WTC11 (cell line): ENCODE results near the gene SLC4A11. TPM values are rescaled to one million over a fixed set of nuclear protein-coding genes. Genes with fewer than 3 reads are reported as not detected.

Source experiments
- ATAC-seq: fragments of 200-7000 bp; cut with Tn5 transposase; 2 replicates; pipeline ENCODE4 v1.10.0; 2021; ENCODE audit warnings: mild to moderate bottlenecking, moderate library complexity
- CTCF ChIA-PET: fragments of 300-600 bp; sonication (Branson Sonifier 250); formaldehyde crosslinking; loops from one replicate; lab custom pipeline; 2021; ENCODE audit warnings: antibody characterized with exemption; lab: Charles Lee
- POLR2A ChIA-PET: fragments of 350-600 bp; sonication (Branson Sonifier 250); formaldehyde crosslinking; loops from one replicate; lab custom pipeline; 2021; ENCODE audit warnings: antibody characterized with exemption; lab: Charles Lee
- DNase-seq: peaks from one replicate; pipeline ENCODE4 v3.0.0; 2021; ENCODE audit warnings: low spot score
- H3K27ac Mint-ChIP-seq: 2 replicates; pipeline ENCODE4 v1.8.0; 2021; ENCODE audit warnings: mixed read lengths
- H3K27me3 Mint-ChIP-seq: 2 replicates; pipeline ENCODE4 v1.8.0; 2021; ENCODE audit warnings: low read depth, mild to moderate bottlenecking, moderate library complexity, mixed read lengths
- H3K36me3 Mint-ChIP-seq: 2 replicates; pipeline ENCODE4 v1.8.0; 2021; ENCODE audit warnings: mixed read lengths
- H3K4me1 Mint-ChIP-seq: 2 replicates; pipeline ENCODE4 v1.8.0; 2022; ENCODE audit warnings: mixed read lengths
- H3K4me3 Mint-ChIP-seq: 2 replicates; pipeline ENCODE4 v1.8.0; 2021; ENCODE audit warnings: mild to moderate bottlenecking, moderate library complexity, mixed read lengths
- H3K9me3 Mint-ChIP-seq: 2 replicates; pipeline ENCODE4 v1.8.0; 2021; ENCODE audit warnings: mixed read lengths
- CREB1 ChIP-seq: sonication (generic); formaldehyde crosslinking; IDR thresholded peaks from 2 replicates; pipeline ENCODE4 v1.8.0; 2023; ENCODE audit warnings: mild to moderate bottlenecking, missing genetic modification reagents
- ETV6 ChIP-seq: sonication (generic); formaldehyde crosslinking; IDR thresholded peaks from 2 replicates; pipeline ENCODE4 v1.8.1; 2022; ENCODE audit warnings: mild to moderate bottlenecking, missing genetic modification reagents
- FOXK1 ChIP-seq: sonication (generic); formaldehyde crosslinking; IDR thresholded peaks from 2 replicates; pipeline ENCODE4 v1.8.0; 2022; ENCODE audit warnings: mild to moderate bottlenecking, moderate library complexity, missing genetic modification reagents
- NR1H2 ChIP-seq: sonication (generic); formaldehyde crosslinking; IDR thresholded peaks from 2 replicates; pipeline ENCODE4 v1.9.0; 2021; ENCODE audit warnings: mild to moderate bottlenecking, moderate library complexity, missing genetic modification reagents
- NR2C2 ChIP-seq: sonication (generic); formaldehyde crosslinking; IDR thresholded peaks from 2 replicates; pipeline ENCODE4 v1.8.0; 2022; ENCODE audit warnings: mild to moderate bottlenecking, missing genetic modification reagents
- NR3C1 ChIP-seq: sonication (generic); formaldehyde crosslinking; conservative IDR thresholded peaks from 2 replicates; pipeline ENCODE4 v1.8.1; 2023; ENCODE audit warnings: low read depth, mild to moderate bottlenecking, missing genetic modification reagents
- SP1 ChIP-seq: sonication (generic); formaldehyde crosslinking; conservative IDR thresholded peaks from 2 replicates; pipeline ENCODE4 v1.8.1; 2022; ENCODE audit warnings: missing genetic modification reagents
- TP53 ChIP-seq: sonication (generic); formaldehyde crosslinking; IDR thresholded peaks from 2 replicates; pipeline ENCODE4 v1.8.1; 2023; ENCODE audit warnings: mild to moderate bottlenecking, missing genetic modification reagents
- ZNF219 ChIP-seq: sonication (generic); formaldehyde crosslinking; IDR thresholded peaks from 2 replicates; pipeline ENCODE4 v1.8.0; 2023; ENCODE audit warnings: missing genetic modification reagents, mild to moderate bottlenecking, borderline replicate concordance
- ZNF396 ChIP-seq: fragments of 250-450 bp; sonication (Bioruptor Pico); IDR thresholded peaks from 2 replicates; pipeline ENCODE4 v1.8.0; 2021; ENCODE audit warnings: mild to moderate bottlenecking, moderate library complexity, borderline replicate concordance
- total RNA-seq: library from RNA; stranded (reverse); gene quantifications from 3 replicates; pipeline ENCODE4 v1.2.3, GENCODE V29; 2021
- TF ChIP-seq, protein P1 (sequence below): sonication (generic); formaldehyde crosslinking; IDR thresholded peaks from 2 replicates; pipeline ENCODE4 v1.8.1; 2023; ENCODE audit warnings: mild to moderate bottlenecking, moderate library complexity, missing genetic modification reagents
- TF ChIP-seq, protein P2 (sequence below): fragments of 250-450 bp; sonication (Bioruptor Pico); IDR thresholded peaks from 2 replicates; pipeline ENCODE4 v1.8.0; 2021; ENCODE audit warnings: mild to moderate bottlenecking
- TF ChIP-seq, protein P3 (sequence below): sonication (generic); formaldehyde crosslinking; IDR thresholded peaks from 2 replicates; pipeline ENCODE4 v1.8.0; 2022; ENCODE audit warnings: mild to moderate bottlenecking, missing genetic modification reagents
- TF ChIP-seq, protein P4 (sequence below): sonication (generic); formaldehyde crosslinking; IDR thresholded peaks from 2 replicates; pipeline ENCODE4 v1.8.0; 2023; ENCODE audit warnings: mild to moderate bottlenecking, missing genetic modification reagents
- TF ChIP-seq, protein P5 (sequence below): fragments of 250-450 bp; sonication (Bioruptor Pico); IDR thresholded peaks from 2 replicates; pipeline ENCODE4 v1.9.0; 2021; ENCODE audit warnings: mild to moderate bottlenecking, borderline replicate concordance

The SLC4A11 gene
- total RNA-seq, 1 experiment from 2014 or later, result 39.5 TPM

DNA sequence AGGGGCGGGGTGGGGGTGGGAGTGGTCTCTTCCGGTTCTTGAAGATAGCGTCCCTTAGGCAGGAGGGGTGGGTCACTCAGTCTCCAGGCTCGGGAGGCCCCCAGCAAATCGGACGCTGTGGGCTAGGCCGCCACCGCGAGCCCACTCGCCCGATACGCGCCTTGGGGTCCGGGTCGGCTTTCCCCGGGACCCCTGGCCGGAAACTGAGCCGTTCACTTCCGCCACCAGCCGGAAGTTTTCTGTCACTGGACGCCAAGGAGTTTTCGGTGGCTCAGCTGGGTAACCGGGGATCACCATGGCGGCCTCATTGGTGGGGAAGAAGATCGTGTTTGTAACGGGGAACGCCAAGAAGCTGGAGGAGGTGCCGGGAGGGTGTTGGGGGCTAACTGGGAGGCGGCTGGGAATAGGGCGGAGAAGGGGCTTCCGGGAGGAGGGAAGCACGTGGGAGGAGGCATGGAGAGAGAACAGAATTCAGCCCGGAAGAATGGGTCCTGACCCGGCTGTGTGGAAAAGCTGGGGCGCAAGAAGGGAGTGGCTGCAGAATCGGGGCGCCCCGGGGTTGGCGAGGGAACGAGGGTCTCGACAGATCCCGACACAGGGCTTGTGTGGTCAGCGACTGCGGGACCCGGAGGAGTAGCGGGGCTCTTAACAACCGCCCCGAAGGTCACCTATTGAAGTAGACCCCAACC, 29.6 kb downstream of the SLC4A11 start, which contains the start of gene ITPA (continued):
- TF ChIP-seq, protein P1, sequence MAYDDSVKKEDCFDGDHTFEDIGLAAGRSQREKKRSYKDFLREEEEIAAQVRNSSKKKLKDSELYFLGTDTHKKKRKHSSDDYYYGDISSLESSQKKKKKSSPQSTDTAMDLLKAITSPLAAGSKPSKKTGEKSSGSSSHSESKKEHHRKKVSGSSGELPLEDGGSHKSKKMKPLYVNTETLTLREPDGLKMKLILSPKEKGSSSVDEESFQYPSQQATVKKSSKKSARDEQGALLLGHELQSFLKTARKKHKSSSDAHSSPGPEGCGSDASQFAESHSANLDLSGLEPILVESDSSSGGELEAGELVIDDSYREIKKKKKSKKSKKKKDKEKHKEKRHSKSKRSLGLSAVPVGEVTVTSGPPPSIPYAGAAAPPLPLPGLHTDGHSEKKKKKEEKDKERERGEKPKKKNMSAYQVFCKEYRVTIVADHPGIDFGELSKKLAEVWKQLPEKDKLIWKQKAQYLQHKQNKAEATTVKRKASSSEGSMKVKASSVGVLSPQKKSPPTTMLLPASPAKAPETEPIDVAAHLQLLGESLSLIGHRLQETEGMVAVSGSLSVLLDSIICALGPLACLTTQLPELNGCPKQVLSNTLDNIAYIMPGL (CRISPR knock-in tag), result 0 out of 2 replicates have a peak, but pooled peaks have one; percentile 33
- TF ChIP-seq NR1H2 (CRISPR knock-in tag) (no peak), NR2C2 (CRISPR knock-in tag) (0 out of 2 replicates have a peak, but pooled peaks have one; percentile 16), TP53 (CRISPR knock-in tag) (0 out of 2 replicates have a peak, but pooled peaks have one; percentile 29), FOXK1 (CRISPR knock-in tag) (peak; percentile 74), CREB1 (CRISPR knock-in tag) (no peak), ETV6 (CRISPR knock-in tag) (0 out of 2 replicates have a peak, but pooled peaks have one; percentile 69)
- TF ChIP-seq, protein P2, sequence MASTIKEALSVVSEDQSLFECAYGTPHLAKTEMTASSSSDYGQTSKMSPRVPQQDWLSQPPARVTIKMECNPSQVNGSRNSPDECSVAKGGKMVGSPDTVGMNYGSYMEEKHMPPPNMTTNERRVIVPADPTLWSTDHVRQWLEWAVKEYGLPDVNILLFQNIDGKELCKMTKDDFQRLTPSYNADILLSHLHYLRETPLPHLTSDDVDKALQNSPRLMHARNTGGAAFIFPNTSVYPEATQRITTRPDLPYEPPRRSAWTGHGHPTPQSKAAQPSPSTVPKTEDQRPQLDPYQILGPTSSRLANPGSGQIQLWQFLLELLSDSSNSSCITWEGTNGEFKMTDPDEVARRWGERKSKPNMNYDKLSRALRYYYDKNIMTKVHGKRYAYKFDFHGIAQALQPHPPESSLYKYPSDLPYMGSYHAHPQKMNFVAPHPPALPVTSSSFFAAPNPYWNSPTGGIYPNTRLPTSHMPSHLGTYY, result no peak
- TF ChIP-seq, protein P3, sequence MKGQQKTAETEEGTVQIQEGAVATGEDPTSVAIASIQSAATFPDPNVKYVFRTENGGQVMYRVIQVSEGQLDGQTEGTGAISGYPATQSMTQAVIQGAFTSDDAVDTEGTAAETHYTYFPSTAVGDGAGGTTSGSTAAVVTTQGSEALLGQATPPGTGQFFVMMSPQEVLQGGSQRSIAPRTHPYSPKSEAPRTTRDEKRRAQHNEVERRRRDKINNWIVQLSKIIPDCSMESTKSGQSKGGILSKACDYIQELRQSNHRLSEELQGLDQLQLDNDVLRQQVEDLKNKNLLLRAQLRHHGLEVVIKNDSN, result peak; percentile 50
- TF ChIP-seq, protein P4, sequence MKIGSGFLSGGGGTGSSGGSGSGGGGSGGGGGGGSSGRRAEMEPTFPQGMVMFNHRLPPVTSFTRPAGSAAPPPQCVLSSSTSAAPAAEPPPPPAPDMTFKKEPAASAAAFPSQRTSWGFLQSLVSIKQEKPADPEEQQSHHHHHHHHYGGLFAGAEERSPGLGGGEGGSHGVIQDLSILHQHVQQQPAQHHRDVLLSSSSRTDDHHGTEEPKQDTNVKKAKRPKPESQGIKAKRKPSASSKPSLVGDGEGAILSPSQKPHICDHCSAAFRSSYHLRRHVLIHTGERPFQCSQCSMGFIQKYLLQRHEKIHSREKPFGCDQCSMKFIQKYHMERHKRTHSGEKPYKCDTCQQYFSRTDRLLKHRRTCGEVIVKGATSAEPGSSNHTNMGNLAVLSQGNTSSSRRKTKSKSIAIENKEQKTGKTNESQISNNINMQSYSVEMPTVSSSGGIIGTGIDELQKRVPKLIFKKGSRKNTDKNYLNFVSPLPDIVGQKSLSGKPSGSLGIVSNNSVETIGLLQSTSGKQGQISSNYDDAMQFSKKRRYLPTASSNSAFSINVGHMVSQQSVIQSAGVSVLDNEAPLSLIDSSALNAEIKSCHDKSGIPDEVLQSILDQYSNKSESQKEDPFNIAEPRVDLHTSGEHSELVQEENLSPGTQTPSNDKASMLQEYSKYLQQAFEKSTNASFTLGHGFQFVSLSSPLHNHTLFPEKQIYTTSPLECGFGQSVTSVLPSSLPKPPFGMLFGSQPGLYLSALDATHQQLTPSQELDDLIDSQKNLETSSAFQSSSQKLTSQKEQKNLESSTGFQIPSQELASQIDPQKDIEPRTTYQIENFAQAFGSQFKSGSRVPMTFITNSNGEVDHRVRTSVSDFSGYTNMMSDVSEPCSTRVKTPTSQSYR (CRISPR knock-in tag), result 0 out of 2 replicates have a peak, but pooled peaks have one; percentile 24

DNA sequence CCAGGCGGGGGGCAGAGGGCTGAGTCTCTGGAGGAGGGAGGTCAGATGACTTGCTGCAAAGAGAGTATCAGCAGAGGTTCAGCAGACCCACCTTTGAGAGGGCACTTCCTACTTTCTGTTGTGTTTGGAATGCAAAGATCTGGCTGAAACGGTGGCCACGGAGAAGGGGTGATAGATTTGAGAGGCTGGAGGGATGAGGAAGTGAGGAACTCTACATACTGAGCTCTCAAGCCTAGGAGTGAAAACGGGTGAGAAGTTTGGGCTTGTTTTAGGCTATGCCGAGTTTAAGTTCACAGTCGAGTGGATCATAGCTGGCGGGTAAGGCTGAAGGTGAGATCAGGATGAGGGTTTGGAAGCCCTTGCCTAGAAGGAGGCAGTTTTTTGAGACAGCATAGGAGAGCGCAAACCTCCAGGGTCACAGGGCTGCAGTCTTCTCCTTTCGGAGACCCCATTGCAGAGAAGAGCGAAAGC, 30.2 kb downstream of the SLC4A11 start:
- POLR2A ChIA-PET, result interaction anchor here (0.6 to 1.6 kb wide), 2 partner anchors 30 to 1518 kb away, joined by 3 to 5 read pairs; partner anchors contain the start of gene SLC4A11
- DNase-seq (no peak), ATAC-seq (no peak; the same call in 1 of the 2 replicates)

More for the DNA sequence above, 30.2 kb downstream of the SLC4A11 start:
- CTCF ChIA-PET, result interaction anchor here (0.6 to 3.1 kb wide), 5 partner anchors 10 to 155 kb away, joined by 3 to 16 read pairs (median 5); no protein-coding TSS in a partner anchor
- H3K27ac Mint-ChIP-seq, result peak overlapping the region; percentile 89
- H3K9me3 Mint-ChIP-seq, result no peaks in the 10 kb centered on the region
- TF ChIP-seq, protein P5, sequence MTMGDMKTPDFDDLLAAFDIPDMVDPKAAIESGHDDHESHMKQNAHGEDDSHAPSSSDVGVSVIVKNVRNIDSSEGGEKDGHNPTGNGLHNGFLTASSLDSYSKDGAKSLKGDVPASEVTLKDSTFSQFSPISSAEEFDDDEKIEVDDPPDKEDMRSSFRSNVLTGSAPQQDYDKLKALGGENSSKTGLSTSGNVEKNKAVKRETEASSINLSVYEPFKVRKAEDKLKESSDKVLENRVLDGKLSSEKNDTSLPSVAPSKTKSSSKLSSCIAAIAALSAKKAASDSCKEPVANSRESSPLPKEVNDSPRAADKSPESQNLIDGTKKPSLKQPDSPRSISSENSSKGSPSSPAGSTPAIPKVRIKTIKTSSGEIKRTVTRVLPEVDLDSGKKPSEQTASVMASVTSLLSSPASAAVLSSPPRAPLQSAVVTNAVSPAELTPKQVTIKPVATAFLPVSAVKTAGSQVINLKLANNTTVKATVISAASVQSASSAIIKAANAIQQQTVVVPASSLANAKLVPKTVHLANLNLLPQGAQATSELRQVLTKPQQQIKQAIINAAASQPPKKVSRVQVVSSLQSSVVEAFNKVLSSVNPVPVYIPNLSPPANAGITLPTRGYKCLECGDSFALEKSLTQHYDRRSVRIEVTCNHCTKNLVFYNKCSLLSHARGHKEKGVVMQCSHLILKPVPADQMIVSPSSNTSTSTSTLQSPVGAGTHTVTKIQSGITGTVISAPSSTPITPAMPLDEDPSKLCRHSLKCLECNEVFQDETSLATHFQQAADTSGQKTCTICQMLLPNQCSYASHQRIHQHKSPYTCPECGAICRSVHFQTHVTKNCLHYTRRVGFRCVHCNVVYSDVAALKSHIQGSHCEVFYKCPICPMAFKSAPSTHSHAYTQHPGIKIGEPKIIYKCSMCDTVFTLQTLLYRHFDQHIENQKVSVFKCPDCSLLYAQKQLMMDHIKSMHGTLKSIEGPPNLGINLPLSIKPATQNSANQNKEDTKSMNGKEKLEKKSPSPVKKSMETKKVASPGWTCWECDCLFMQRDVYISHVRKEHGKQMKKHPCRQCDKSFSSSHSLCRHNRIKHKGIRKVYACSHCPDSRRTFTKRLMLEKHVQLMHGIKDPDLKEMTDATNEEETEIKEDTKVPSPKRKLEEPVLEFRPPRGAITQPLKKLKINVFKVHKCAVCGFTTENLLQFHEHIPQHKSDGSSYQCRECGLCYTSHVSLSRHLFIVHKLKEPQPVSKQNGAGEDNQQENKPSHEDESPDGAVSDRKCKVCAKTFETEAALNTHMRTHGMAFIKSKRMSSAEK, result no peak
- TF ChIP-seq ZNF396 (CRISPR knock-in tag) (no peak), ZNF219 (CRISPR knock-in tag) (no peak), NR3C1 (CRISPR knock-in tag) (no peak), SP1 (no peak)
- TF ChIP-seq, protein P4 (CRISPR knock-in tag), result no peak
- TF ChIP-seq, all 79 proteins: peak for 0
- Mint-ChIP-seq H3K27me3 (no peaks in the 10 kb centered on the region), H3K4me1 (peaks cover 13% of the 10 kb centered on the region), H3K36me3 (peaks cover 13% of the 10 kb centered on the region), H3K4me3 (peak overlapping the region; percentile 88)
